Mesenteric fat pad (tissue), 1 donor: ENCODE data around the gene NKD1. TPM values are rescaled to one million over a fixed set of nuclear protein-coding genes. Genes with fewer than 3 reads are reported as not detected.

ENCODE experiments used
- DNase-seq: peaks from one replicate; pipeline ENCODE4 v3.0.0-alpha.2; 2020; ENCODE audit warnings: low spot score
- total RNA-seq: library from RNA; stranded (reverse); fragmentation: NEBNext Ultra II Directional; extraction: Animal tissue kit (Norgen Biotek cat#: 25700); gene quantifications from one replicate; pipeline ENCODE4 v1.2.1, GENCODE V29; 2021
- donor health status: DM: yes; HTN: yes; CAD: no.

Gene NKD1
- total RNA-seq, 1 donor from 2014 or later, result 2.4 TPM

DNA sequence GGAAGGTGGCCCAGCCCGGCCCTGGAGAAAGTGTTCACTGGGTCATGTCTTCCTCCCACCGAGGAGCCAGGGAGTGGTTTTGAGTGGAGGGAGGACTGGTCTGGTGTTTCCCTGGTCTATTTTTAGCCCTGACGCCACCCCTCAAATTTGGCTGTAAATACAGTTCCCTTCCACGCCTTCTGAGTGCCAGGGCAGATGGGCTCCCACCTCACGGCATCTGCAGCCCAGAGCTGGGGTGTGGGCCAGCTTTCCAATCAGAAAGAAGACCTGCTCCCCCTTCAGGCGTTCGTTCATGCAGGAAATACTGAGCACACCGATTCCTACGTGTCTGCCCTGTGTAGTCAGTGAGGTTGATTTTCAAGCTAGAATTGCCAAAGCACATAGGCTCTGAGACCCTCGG lies 79.2 kb downstream of the NKD1 start:
- DNase-seq, result no peak

DNA sequence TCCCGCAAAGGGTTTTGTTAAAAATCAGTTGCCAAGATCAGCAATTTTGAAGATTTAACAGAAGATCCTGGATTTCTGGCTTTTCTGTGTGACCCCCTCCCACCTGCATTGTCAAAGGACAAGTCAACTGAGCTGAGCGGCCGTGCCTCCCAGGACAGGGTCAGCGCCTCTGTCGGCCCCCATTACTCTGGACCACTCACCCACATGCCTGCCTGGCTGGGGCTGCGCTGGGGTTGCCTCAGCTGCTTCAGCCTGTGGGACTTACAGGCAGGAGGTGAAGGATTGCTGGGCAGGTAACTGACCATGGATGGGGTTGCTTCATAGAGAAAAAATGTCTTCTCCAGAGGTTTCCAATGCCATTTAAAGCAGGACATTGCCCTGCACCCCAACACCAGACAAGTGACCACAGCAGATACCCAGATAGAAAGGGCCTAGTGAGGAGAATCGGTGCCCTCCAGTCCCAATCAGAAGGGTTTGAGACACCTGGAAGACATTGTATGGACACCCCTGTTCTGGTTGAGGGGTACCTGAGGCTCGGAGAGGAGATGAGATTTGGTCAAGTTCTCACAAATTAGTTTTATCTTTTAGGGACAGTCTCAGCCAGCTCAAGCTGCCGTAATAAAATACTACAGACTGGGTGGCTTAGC lies 80.1 kb downstream of the NKD1 start:
- DNase-seq, result no peak

DNA sequence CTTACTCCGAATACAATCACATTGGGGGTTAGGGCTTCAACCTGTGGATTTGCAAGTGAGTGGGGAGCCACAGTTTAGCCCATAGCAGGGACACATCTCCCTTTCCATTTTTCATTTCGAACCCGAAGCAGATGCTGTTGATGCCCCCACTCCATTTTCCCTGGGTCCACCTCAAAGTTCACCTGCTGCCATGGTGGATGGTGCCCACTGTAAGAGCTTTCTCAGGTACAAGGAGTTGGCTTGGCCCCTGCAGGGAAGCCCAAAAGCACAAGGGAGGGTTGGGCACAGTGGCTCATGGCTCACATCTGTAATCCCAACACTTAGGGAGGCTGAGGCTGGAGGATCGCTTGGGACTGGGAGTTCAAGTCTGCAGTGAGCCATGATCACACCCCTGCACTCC lies 81.1 kb downstream of the NKD1 start:
- no peak for DNase-seq

DNA sequence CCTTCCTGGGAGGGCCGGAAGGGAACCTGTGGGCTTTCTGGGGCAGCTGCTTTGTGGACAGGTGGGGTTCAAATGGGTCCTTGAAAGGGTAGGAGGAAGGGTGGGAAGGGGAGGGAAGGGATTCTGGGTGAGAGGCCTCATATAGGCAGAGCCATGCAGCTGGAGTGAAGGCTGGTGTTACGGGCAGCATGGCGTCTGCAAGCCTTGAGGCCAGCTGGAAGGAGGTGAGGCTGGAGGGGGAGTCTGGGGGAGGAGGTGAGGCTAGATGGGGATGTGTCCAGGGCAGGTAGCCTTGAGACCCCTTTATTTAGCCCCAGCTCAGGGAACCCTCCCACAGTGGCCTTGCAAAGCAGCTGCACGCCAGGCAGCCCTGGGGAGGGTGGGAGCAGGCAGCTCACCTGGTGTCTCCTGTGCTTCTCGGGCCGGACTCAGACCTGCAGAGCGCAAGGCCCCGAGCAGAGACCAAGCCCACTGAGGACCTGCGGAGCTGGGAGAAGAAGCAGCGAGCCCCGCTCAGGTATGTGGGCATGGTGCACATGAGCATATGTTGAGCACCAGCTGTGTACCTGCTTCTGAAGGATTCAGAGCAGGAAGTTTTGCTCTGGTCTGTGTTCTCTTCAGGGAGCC lies 82.3 kb downstream of the NKD1 start:
- DNase-seq, result no peak

DNA sequence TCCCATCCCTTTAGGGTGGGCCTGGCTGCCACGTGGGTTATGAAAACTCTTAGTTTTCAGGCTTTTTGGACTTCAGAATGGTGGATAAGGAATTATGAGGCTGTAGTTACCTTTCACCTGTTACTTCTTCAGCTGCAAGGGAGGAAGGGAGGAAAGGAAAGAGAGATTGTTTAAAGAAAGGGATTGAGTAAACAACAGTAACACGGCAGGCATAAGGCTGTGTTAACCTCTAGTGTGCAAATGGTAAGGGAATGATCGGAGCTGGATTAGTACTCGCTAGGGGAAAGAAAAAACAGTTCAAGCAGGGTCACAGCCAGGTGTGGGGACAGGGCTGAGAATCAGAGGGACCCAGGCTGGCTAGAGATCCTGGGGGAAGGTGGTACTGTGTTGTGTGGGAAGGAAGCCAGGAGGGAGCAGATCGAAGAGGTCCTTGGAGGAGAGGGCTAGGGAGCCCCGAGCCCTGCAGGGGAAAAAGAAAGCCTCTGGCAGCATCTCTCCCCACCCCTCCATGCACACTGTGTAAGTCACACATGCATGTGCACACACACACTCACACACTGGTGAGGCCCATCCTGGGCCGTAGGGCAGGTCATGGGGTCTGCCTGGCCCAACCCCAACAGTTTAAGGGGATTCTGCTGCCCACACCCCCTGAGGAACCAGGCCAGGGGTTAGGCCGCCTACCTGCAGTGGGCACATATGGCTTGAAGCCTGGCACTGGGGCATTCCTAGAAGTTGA lies 83.2 kb downstream of the NKD1 start:
- DNase-seq, result no peak

DNA sequence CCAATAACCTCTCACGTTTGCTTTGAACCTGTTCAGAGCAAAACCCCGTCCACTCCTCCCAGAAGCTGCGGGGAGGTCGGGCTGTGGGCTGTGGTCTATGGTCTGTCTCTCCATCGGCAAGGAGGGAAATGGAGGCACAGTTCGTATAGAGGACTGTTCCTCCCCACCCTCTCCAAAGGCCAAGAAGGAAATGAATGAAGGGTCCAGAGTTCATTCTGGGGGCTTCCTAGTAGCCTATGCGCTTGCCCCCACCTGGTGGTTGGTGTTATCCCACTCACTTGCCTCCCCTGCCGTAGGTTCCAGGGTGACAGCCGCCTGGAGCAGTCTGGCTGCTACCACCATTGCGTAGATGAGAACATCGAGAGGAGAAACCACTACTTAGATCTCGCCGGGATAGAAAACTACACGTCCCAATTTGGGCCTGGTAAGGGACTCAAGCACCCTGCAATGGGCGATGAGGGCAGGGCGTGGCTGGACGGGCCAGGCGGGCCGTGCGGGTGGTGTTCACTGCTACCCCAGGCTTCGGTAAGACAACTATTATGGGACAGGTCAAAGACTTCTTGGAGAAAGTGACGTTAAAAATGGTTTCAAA lies 83.9 kb downstream of the NKD1 start:
- DNase-seq, result no peak

DNA sequence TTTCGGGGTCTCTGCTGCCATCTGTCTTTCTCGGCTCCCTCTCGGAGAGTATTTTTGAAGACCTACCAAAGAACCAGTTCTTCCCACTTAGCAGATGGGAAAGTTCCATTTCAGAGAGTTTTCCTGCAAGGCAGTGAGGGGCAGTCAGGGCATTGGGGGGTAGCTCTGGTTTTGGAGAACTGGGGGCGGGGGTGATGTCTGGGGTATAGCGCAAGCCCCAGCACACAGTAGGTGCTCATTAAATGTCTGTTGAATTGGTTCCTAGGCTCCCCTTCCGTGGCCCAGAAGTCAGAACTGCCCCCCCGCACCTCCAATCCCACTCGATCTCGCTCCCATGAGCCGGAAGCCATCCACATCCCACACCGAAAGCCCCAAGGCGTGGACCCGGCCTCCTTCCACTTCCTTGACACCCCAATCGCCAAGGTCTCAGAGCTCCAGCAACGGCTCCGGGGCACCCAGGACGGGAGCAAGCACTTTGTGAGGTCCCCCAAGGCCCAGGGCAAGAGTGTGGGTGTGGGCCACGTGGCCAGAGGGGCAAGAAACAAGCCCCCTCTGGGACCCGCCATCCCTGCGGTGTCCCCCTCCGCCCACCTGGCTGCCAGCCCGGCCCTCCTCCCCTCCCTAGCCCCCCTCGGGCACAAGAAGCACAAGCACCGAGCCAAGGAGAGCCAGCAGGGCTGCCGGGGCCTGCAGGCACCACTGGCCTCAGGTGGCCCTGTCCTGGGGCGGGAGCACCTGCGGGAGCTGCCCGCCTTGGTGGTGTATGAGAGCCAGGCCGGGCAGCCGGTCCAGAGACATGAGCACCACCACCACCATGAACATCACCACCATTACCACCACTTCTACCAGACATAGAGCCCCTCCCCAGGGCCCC lies 85.0 kb downstream of the NKD1 start:
- no peak for DNase-seq

DNA sequence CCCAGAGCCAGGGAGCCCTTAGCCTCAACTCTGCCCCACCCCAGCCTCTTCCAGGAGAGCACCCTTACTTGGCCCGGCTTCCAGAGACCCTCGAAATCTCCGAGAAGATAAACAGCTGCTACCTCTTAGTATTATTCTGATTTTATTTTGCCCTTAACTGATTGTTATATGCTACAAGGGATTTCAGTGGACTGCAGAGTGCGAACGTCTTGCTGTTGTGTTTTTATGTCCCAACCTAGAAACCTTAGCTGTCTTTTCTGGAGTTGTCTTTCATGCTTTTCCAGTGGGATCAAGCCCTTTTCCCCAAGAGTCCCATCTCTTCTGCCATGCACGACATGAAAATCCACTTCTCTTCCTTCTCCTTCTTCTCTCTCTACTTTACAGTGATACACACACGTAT lies 85.9 kb downstream of the NKD1 start:
- DNase-seq, result no peak

DNA sequence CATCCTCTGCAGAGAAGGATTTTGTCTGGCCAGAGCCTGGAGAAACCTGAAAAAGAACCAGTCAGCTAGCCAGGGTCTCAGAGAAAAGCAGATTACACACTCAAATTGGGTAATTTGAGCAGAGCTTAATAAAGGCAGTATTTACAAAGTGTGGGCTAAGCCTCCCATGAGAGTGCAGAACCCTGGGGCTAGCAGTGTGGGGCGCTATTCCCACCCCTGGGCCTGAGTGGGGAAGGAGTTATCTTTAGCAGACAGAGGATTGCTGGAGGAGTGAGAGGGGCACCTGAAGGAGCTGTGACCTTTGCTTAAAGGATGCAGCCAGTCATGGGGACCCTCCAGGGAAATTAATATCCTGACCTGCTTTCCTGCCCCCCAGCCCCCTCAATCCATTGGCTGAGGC lies 86.8 kb downstream of the NKD1 start:
- DNase-seq, result no peak

DNA sequence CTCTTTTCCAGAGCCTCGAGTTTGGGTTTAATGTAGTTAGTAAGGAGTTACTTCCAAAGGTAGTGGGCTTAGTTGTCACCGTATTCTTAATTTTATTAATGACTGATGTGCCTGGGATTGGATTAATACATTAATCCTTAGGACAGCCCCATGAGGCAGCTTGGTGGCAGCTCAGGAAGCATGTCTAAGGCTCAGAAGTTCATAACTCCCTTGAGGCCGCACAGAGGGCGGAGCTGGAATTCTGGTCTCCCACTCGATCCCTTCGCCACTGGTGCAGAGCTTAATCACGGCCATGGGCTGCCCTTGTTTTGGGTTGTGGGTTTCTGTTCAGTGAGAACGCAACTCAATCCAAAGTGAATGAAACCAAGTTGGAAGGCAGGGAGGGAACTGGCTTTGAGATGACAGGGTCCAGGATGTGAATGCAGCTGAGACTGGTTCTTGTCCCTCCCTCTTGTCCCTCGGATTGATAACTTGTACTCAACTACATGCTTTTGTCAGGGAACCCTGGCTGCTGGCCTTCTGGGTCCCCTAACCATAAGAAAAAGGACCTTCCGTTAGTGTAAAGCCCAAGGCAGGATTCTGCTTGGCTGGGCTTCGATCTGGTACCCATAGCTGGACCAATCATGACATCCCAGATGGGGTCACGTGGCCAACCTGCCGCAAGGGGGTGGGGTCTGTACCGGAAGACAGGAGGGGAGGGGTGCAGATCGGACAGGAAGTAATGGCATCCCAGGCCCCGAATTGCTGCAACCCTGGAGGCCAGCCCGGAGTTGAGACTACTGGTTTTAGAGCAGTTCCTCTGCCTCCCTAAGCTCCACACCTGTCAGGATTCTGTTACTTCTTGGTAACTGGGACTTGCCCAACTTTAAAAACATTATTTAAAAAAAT lies 87.6 kb downstream of the NKD1 start:
- no peak for DNase-seq

DNA sequence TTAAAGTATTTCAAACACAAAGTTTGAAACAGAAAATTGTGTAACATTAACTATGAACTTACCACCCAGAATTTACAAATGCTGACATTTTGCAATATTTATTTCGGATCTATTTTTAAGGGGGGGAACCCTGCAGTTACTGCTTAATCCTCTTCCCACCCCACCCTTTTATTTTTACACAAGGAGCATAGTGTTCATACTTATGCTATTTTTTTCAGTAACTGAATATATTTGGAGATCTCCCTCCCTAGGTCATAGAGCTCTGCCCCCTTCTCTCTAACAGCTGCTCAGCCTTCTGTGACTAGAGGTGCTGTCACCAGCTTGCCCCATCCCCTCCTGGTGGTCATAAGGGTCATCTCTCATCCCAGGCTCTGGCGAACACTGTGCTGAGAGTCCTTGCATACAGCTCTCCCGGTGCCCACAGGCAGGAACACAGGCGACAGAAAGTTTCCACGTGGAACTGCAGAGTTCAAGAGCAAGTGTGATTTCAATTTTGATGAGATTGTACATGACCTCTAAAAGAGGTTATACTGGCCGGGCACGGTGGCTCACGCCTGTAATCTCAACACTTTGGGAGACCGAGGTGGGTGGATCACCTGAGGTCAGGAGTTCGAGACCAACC lies 88.7 kb downstream of the NKD1 start:
- DNase-seq, result no peak

DNA sequence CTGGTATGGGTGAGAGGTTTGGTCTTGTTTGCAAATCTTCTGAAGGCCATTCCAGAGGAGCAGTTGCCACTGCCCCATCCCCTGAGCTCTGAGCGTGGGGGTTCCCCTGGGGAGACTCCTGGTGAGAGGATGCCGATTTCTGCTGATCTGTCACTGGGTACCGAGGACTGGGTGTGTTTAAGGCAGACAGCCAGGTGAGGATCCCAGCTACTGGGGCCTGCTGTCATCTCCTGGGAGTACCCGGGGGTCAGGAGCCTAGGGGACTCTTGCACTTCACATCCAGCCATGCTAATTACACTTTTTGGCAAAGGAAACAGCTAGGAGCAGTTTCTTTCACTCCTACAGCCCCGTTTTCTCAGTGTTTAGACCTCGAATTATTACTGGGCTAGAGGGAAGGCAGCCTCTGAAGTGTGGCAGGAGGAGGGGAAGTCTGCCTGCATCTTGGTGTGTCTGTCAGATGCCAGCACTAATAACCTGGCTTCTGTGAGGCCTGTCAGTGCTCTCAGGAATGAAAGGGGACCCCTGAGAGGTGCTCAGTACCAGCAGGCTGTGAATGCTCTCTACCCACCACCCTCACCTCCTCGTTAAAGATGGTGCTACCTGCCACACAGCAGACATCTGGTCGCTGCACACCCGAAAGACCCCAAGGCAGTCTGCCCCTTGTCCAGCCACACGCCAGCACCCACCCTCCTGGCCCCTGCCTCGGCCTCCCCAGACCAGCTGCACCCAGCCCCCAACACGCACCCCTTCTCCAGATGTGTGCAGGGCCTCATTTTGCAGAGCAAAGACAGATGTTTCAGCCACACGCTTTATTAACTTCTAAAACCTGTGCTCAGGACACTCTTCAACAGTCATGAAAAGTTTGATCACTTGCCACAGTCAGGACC lies 89.8 kb downstream of the NKD1 start:
- no peak for DNase-seq

DNA sequence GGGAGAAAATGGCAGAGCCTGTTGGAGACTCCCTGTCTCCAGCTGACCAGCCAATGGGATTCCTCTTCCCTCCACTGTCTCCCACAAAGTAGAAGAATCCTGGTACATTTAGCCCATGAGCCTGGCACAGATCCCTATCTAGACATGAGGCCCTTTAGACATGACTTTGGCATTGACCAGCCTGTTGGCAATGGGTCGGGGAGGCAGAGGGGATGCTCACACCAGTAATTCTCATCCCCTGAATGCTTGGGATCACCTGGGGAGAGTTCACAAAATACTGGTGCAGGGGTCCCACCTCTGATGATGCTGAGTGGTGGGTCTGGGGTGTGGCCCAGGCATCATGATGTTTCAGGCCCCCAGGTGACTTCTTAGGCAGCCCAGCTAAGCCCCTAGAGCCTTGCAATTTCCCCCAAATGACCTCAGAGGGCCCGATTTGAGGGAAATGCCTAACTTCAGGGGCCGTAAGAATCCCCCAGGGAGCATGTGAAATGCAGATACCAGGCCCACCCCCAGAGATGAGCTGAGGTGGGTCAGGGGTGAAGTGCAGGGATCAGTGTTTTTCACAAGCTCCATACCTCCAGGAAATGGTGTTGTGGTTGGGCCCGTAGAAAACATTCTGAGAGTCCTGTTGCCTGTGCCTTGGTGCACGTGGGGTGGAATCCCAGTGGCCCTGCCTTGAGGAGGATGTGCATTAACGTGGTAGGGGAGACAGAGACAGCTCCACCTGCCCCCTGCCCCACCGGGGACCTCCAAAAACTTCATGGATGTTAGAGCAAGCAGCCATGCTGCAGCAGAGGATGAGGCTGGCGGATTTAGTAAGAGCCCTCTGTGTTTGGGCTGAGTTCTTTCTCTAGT lies 90.8 kb downstream of the NKD1 start:
- no peak for DNase-seq

DNA sequence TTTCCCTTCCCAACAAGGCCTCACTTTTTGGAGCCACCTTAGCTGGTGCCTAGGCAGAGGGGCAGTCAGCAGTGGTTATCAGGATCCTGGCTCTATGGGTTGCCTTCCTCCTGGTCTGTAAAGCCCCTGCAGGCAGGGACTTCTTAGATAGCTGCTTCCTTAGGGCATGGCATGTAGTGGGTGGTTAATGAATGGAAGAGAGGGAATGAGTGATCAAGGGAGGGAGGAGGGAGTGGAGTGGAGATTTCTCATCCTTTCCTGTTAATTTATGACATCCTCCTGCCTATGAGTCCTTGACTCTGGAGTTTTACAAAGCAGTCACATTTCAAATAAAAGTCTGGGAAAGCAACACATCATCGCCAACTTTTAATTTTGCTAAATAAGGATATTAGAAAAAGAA lies 92.2 kb downstream of the NKD1 start:
- DNase-seq, result no peak

DNA sequence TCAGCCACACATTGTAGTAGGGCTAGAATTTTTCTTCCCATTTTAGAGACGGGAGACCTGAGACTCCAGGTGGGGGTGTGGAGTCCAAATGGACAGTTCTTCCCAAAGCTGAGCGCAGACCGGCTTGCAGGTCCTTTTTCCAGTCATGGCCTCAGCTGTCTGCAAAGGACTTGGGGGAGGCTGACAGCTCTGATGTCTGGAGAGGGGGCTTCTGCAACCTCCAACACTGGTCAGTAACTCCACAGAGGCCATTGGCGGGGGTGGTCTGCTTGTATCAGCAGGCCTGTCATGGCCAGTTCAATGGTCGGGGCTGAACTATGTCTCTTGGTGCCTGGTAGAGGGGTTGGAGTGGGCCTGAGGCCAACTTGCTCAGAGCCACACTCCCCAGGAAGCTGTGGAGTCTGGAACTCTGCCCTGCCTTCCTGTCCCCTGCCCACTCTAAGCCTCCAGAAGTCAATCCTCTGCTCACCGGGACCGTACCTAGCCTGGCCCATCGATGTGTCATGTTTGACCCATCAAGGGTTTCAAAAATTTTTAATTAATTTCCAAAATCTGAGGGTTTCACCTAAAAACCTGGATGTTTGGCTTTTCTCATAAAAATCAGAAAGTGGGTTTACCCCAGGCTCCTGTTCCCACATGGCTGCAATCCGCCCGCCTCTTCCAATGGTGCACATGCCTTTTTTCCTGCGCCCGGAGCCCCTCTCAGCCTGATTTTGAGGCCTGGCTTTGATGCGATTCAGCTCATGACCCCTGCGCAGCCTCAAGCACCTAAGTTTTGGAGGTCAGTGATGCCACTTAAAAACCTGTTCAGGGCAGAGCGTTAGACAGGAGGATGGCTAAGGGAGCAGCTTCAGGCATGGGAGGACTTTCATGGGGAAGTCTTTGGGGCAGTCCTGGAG lies 93.0 kb downstream of the NKD1 start:
- DNase-seq, result no peak

DNA sequence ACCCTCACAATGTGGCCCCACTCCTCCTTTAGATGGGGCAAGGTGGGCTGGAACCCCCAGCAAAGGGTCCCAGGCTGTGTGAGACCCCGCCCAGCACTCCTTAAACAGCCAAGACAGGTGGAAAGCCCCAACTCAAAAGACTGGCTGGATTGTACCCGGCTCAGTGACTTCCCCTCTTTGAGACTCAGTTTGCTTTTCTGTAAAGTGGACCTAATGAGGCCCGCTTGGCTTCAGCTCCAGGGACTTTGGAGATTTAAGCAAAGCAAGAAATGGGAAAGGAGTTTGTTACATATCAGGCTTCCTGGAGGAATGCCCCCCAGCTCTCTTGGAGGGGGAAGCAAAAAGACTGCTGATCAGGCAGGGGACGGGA lies 93.6 kb downstream of the NKD1 start:
- no peak for DNase-seq

DNA sequence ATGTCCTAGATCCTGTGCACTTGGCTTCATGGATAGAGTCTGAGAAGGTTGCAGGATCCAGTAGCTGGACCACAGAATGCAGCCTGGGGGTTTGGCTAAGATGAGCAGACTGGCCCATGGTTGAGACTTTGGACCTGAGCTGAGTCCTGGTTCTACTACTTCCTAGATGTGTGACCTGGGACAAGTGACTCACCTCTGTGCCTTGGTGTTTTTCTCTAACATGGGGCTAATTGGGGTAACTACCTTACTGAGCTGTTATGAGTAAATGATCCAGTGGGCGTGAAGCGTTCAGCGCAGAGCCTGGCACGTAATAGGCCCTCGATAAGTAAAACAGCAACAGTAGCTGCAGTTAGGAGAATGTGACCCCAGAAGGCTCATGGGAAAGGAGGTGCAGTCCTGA lies 94.2 kb downstream of the NKD1 start:
- no peak for DNase-seq
